NCI-H1417 treated with DMSO at 0.1 percent for 48 hours (cell line): ENCODE data around the gene MRGPRG.
"Not testable (repeated sequence)": the region's sequence is repeated elsewhere in the genome, so short reads cannot be mapped to it uniquely, and the experiment has no call there.

Source experiments
- DNase-seq: peaks from one replicate; lab custom pipeline; 2025; lab: John Stamatoyannopoulos, UW

The MRGPRG gene

GRCh38 chr11:3176487-3176886 lies 42.1 kb downstream of the MRGPRG start:
- no peak for DNase-seq

GRCh38 chr11:3175194-3175593 lies 43.4 kb downstream of the MRGPRG start:
- DNase-seq, result no peak

DNA sequence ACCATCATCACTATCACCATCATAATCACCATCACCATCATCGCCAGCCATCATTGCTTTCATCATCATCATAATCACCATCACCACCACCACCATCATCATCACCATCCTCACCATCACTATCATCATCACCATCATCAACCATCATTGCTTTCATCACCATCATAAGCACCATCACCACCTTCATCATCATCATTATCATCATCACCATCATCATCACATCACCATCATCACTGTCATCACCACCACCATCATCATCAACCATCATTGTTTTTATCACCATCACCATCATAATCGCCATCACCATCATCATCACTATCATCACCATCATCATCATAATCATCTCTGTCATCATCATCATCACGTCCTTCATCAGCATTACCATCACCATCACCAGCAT lies 44.2 kb downstream of the MRGPRG start:
- no peak for DNase-seq

GRCh38 chr11:3173795-3174194 lies 44.8 kb downstream of the MRGPRG start:
- DNase-seq, result no peak

GRCh38 chr11:3171931-3172560 lies 46.6 kb downstream of the MRGPRG start:
- no peak for DNase-seq

GRCh38 chr11:3170756-3171650 lies 47.6 kb downstream of the MRGPRG start:
- DNase-seq, result no peak

- DNase-seq, result no peak
Observed at GRCh38 chr11:3170044-3170755, 48.4 kb downstream of the MRGPRG start.

DNA sequence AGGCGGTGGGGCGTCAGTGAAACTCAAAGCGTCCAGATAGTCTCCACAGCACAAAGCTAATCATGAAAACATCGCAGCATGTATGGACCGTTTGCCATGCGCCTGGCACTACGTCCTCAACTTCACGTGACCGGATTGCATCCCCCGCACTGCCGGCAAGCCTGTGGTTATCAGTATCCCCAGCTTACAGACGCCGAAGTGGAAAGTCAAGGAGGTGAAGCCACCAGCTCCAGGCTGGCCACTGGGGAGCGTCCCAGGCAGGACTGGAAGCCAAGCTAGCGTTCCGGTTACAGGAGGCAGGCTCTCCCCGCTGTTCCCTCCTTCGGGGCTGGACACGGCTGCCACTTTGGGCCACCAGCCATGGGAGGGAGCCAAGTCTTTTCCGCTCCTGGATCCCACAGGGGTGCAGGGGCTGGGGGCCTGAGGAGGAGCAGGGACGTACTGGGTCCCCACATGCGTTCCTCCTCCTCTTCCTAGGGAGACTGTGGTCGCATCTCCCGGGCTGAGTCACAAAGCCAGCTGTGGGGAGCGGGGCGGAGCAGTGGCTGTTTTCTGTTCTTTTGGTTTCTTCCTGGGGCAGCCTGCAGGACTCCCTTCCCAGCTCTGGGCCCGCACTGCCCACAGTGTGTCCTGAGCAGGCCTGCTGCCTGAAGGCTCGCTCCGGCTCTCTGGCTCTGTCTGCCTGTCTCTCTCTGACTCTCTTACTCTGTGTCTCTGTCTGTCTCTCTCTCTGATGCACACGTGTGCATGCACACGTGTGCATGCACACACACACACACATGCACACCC lies 49.2 kb downstream of the MRGPRG start:
- DNase-seq, result no peak

DNA sequence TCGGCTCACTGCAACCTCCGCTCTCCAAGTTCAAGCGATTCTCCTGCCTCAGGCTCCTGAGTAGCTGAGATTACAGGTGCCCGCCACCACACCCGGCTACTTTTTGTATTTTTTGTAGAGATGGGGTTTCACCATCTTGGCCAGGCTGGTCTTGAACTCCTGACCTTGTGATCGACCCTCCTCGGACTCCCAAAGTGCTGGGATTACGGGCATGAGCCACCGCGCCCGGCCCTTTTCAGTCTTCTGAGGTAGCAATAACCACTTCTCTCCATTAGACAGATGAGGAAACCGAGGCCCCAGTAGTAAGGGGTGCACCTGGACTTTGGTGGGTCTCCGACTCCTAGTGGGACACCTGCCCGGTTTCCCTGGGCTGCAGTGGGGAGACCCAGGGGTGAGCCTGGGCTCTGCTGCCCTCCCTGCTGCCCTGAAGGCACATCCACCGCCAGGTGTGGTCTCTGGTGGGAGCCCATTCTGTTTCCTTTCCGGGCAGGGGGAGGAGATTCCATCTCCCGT lies 49.8 kb downstream of the MRGPRG start:
- not testable (repeated sequence) for DNase-seq
